WI38 (cell line): ENCODE measurements around the gene SNAPC4.

Source experiments
- H3K4me3 ChIP-seq: 2 replicates; pipeline ENCODE4 v1.5.1; 2011; ENCODE audit warnings: low read depth, mild to moderate bottlenecking, control low read depth, low read length
- TF ChIP-seq, protein P1 (sequence below): IDR thresholded peaks from 2 replicates; pipeline ENCODE4 v1.5.1; 2012; ENCODE audit warnings: low read depth, mild to moderate bottlenecking, control low read depth, low read length

Gene SNAPC4

GRCh38 chr9:136443087-136443486 is 43.1 kb upstream of the SNAPC4 start:
- TF ChIP-seq, protein P1, sequence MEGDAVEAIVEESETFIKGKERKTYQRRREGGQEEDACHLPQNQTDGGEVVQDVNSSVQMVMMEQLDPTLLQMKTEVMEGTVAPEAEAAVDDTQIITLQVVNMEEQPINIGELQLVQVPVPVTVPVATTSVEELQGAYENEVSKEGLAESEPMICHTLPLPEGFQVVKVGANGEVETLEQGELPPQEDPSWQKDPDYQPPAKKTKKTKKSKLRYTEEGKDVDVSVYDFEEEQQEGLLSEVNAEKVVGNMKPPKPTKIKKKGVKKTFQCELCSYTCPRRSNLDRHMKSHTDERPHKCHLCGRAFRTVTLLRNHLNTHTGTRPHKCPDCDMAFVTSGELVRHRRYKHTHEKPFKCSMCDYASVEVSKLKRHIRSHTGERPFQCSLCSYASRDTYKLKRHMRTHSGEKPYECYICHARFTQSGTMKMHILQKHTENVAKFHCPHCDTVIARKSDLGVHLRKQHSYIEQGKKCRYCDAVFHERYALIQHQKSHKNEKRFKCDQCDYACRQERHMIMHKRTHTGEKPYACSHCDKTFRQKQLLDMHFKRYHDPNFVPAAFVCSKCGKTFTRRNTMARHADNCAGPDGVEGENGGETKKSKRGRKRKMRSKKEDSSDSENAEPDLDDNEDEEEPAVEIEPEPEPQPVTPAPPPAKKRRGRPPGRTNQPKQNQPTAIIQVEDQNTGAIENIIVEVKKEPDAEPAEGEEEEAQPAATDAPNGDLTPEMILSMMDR = no peak

DNA sequence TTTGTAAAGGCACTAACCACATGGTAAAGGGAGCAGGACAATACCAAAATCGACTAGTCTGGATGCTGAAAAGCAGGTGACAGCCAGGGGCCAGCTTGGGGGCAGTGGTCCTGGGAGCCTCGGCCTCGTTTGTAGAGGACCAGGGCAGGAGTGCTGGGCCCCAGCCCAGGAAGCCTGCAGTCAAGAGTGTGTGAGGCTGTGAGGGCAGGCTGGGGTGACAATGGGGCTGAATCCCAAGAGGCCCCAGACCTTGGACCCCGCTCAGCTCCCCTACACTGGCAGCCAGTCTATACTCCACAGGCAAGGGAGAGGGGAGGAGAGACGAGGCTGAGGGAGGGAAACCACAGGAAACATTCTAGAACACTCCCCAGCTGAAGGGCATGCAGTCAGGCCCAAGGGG is 42.3 kb upstream of the SNAPC4 start:
- TF ChIP-seq, protein P1 = no peak
- H3K4me3 ChIP-seq = no peak overlapping the region

More at GRCh38 chr9:136443087-136443486, 43.1 kb upstream of the SNAPC4 start:
- H3K4me3 ChIP-seq = no peak overlapping the region

GRCh38 chr9:136441681-136442245 is 41.8 kb upstream of the SNAPC4 start:
- TF ChIP-seq, protein P1 = no peak
- H3K4me3 ChIP-seq = no peak overlapping the region

DNA sequence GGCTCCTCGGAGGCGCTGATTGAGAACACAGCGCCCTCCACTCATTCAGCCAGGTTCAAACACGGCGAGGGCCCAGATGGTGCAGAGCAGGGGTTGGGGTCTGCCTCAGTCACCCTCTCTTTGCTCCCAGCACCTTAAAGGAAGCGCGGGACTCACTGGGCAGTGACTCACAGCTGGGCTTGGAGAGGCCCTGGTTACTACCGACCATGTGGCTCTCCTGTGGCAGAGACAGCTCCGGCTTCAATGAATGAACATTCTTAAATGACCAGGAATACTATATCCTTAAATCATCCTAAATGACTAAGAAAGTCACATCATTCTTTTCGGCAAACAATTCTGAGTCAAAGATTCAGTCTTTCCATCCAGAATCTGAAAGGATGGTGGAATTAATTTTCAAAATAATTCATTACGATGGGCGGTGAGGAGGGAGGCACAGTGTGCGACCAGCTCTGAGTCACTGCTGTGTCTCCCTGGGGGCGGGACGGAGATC is 41.3 kb upstream of the SNAPC4 start:
- TF ChIP-seq, protein P1 = no peak
- H3K4me3 ChIP-seq = no peak overlapping the region

- TF ChIP-seq, protein P1 = peak; percentile 34
- peak within 1 kb of the TSS; percentile 82 for H3K4me3 ChIP-seq
Observed at GRCh38 chr9:136439481-136440408, 39.8 kb upstream of the SNAPC4 start, which contains the start of gene INPP5E. TSS of gene INPP5E (minus strand) at chr9:136439845. CDS start at chr9:136439419, 426 bp downstream.

DNA sequence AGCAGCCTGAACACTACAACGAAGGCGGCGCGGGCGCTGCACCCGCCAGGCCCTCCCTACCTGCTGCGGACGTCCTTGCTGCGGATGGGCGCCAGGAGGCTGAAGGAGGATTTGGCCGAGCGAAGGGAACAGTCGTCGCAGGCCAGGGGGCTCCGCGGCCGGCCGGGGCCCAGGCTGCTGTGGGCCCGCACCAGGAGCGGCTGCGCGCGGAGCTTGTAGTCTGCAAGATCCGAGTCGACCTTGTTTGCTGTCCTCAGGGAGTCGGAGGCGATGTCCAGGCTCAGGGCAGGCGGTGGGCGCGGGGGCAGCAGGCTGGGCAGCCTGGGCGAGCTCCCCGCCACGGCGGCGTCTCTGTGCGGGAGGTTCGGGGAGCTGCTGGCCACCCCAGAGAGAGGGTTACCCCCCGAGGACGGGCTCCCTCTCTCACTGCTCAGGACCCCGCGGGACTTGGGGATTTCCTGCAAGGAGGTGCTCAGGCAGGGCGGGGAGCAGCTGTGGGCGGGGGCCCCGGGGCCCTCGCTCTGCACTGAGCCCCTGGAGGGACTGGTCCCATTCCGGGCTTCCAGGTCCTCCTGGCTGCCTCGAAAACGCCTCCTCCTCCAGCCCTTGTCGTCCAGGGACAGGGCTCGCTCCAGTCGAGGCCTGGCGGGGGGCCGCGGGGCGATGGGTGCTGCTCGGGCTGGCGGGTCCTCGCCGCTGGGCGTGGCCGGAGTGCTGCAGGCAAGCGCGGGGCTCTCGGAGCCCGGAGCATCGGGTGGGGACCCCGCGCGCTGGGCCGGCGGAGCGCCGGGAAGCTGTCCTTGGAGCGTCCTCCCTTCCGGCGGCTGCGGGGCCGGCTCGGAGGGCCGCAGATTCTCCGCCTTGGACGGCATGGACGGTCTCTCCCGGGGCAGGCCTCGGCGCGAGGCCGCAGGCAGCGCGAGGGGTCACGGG is 38.8 kb upstream of the SNAPC4 start:
- TF ChIP-seq, protein P1 = no peak
- H3K4me3 ChIP-seq = peak overlapping the region; percentile 82
